Right lobe of liver (tissue), 4 donors: ENCODE measurements around the gene EXOC3L1.

Source experiments
- POLR2A ChIP-seq: fragments of 450-650 bp; IDR thresholded peaks from one replicate; pipeline ENCODE4 v1.6.1; 2017; ENCODE audit warnings: antibody characterized with exemption, mild to moderate bottlenecking
- TF ChIP-seq, protein P1 (sequence below), 4 donors: fragments of 200-600 bp in 3 of 4; fragments of 450-650 bp in 1 of 4; IDR thresholded peaks; one replicate each; pipeline versions ENCODE4 v1.5.1 to v1.8.0; 2016 to 2022; ENCODE audit warnings: antibody characterized with exemption in 4 of 4, mild to moderate bottlenecking in 2 of 4
- donor health status: DM: no; HTN: no; CAD: no.
- donor health status: DM: no; HTN: no; CAD: no.
- donor health status: DM: no; HTN: yes; CAD: no.

DNA sequence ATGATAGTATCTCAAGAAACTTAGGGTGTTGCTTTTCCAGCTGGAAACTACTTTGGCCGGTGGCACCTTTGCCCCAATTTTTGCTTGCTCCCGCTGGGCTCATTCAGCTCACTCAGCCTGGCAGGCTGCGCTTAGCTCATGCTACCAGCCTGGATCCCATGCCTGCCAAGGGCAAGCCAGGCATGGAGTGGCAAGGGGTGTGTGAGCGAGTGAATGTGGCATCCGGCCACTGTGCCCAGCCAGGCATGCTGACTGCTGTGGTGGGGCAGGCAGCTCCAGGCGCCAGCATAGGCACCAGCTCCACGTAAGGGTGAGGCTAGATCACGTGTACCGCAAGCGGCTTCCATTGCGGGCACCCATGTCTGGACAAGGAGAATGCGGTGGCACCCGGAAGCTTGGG, 48.5 kb downstream of the EXOC3L1 start:
- TF ChIP-seq, protein P1, sequence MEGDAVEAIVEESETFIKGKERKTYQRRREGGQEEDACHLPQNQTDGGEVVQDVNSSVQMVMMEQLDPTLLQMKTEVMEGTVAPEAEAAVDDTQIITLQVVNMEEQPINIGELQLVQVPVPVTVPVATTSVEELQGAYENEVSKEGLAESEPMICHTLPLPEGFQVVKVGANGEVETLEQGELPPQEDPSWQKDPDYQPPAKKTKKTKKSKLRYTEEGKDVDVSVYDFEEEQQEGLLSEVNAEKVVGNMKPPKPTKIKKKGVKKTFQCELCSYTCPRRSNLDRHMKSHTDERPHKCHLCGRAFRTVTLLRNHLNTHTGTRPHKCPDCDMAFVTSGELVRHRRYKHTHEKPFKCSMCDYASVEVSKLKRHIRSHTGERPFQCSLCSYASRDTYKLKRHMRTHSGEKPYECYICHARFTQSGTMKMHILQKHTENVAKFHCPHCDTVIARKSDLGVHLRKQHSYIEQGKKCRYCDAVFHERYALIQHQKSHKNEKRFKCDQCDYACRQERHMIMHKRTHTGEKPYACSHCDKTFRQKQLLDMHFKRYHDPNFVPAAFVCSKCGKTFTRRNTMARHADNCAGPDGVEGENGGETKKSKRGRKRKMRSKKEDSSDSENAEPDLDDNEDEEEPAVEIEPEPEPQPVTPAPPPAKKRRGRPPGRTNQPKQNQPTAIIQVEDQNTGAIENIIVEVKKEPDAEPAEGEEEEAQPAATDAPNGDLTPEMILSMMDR (IDR thresholded peaks at IDR 0.05), result no peak
- TF ChIP-seq POLR2A, result no peak
